Glomerular visceral epithelial cell (primary cell): Measurements from ENCODE around the gene ADAMTSL1.

ENCODE experiments used
- DNase-seq: peaks from one replicate; pipeline ENCODE4 v3.0.0-alpha.2; 2016; ENCODE audit errors: extremely low spot score

Gene ADAMTSL1

GRCh38 chr9:18739641-18740318 is 265.8 kb downstream of the ADAMTSL1 start:
- DNase-seq, result peak; percentile 66

- DNase-seq, result no peak
These were observed 267.4 kb downstream of the ADAMTSL1 start for GRCh38 chr9:18741359-18741758.

GRCh38 chr9:18741945-18742344 is 268.0 kb downstream of the ADAMTSL1 start:
- DNase-seq, result no peak

GRCh38 chr9:18743421-18743820 is 269.5 kb downstream of the ADAMTSL1 start:
- DNase-seq, result no peak

GRCh38 chr9:18743971-18744370 is 270.0 kb downstream of the ADAMTSL1 start:
- no peak for DNase-seq

- DNase-seq, result no peak
These were observed 271.8 kb downstream of the ADAMTSL1 start for GRCh38 chr9:18745710-18746109.

GRCh38 chr9:18746631-18747030 is 272.7 kb downstream of the ADAMTSL1 start:
- no peak for DNase-seq

- DNase-seq, result no peak
These were observed 273.6 kb downstream of the ADAMTSL1 start for GRCh38 chr9:18747595-18747994.

- no peak for DNase-seq
These were observed 274.3 kb downstream of the ADAMTSL1 start for GRCh38 chr9:18748251-18748701.

- no peak for DNase-seq
These were observed 275.8 kb downstream of the ADAMTSL1 start for GRCh38 chr9:18749711-18750110.

- no peak for DNase-seq
These were observed 280.0 kb downstream of the ADAMTSL1 start for GRCh38 chr9:18753904-18754303.

- DNase-seq, result no peak
These were observed 280.6 kb downstream of the ADAMTSL1 start for GRCh38 chr9:18754537-18754936.

- DNase-seq, result no peak
These were observed 281.3 kb downstream of the ADAMTSL1 start for GRCh38 chr9:18755263-18755662.

GRCh38 chr9:18756712-18757125 is 282.8 kb downstream of the ADAMTSL1 start:
- no peak for DNase-seq

- DNase-seq, result no peak
These were observed 285.9 kb downstream of the ADAMTSL1 start for GRCh38 chr9:18759827-18760226.

GRCh38 chr9:18761742-18762300 is 287.9 kb downstream of the ADAMTSL1 start:
- DNase-seq, result no peak

- no peak for DNase-seq
These were observed 293.1 kb downstream of the ADAMTSL1 start for GRCh38 chr9:18766989-18767550.

- DNase-seq, result no peak
These were observed 295.1 kb downstream of the ADAMTSL1 start for GRCh38 chr9:18768951-18769622.

- no peak for DNase-seq
These were observed 296.4 kb downstream of the ADAMTSL1 start for GRCh38 chr9:18770131-18770908.

- DNase-seq, result no peak
These were observed 297.1 kb downstream of the ADAMTSL1 start for GRCh38 chr9:18771011-18771410.

- no peak for DNase-seq
These were observed 297.8 kb downstream of the ADAMTSL1 start for GRCh38 chr9:18771763-18772162.

GRCh38 chr9:18775241-18775640 is 301.3 kb downstream of the ADAMTSL1 start:
- no peak for DNase-seq
